Sigmoid colon (tissue), 7 donors: ENCODE results near the gene NKX6-2. TPM values are rescaled to one million over a fixed set of nuclear protein-coding genes. Genes with fewer than 3 reads are reported as not detected.

Source experiments
- DNase-seq: peaks from one replicate; pipeline ENCODE4 v3.0.0-alpha.2; 2019
- H3K27ac ChIP-seq, 4 donors: fragments of 200-600 bp; sonication (generic); one replicate each; pipeline ENCODE4 v1.5.1; 2016 to 2019; ENCODE audit warnings: mild to moderate bottlenecking in 1 of 4
- H3K27me3 ChIP-seq, 3 donors: fragments of 200-600 bp; sonication (generic); one replicate each; pipeline ENCODE4 v1.5.1; 2019; ENCODE audit warnings: mild to moderate bottlenecking in 1 of 3
- H3K36me3 ChIP-seq, 4 donors: fragments of 200-600 bp; sonication (generic); one replicate each; pipeline ENCODE4 v1.5.1; 2016 to 2019
- H3K4me1 ChIP-seq, 4 donors: fragments of 200-600 bp; sonication (generic); one replicate each; pipeline ENCODE4 v1.5.1; 2017 to 2019
- H3K4me3 ChIP-seq, 4 donors: fragments of 200-600 bp; sonication (generic); one replicate each; pipeline ENCODE4 v1.5.1; 2017 to 2019; ENCODE audit warnings: mild to moderate bottlenecking in 2 of 4, moderate library complexity in 1 of 4
- H3K9me3 ChIP-seq, 4 donors: fragments of 200-600 bp in 3 of 4; sonication (generic) in 3 of 4; one replicate each; pipeline versions ENCODE4 v1.5.1 to v1.6.1; 2013 to 2019
- EP300 ChIP-seq, 4 donors: sonication (generic); formaldehyde crosslinking; IDR thresholded peaks; one replicate each; pipeline ENCODE4 v1.6.1; 2017; ENCODE audit warnings: antibody characterized with exemption in 4 of 4
- POLR2A ChIP-seq, 2 donors: fragments of 450-650 bp; IDR thresholded peaks; one replicate each; pipeline ENCODE4 v1.6.1; 2016; ENCODE audit warnings: antibody characterized with exemption in 2 of 2, mild to moderate bottlenecking in 2 of 2, moderate library complexity in 2 of 2
- POLR2AphosphoS5 ChIP-seq, 4 donors: sonication (generic); formaldehyde crosslinking; IDR thresholded peaks; one replicate each; pipeline ENCODE4 v1.6.1; 2017; ENCODE audit warnings: antibody characterized with exemption in 4 of 4
- WGBS, 2 donors: extraction: QIAGEN DNeasy Blood & Tissue Kit; methylation state at CpG; one replicate each; pipeline ENCODE4 v1.1.7; 2013; 5-methylcytosine and 5-hydroxymethylcytosine counted together
- intact Hi-C: fragments of 100-400 bp; cut with DNase I; formaldehyde crosslinking; loops from one replicate; pipeline ENCODE4 v1.15.1; 2023
- polyA plus RNA-seq, 3 donors: library from polyadenylated mRNA; stranded (reverse); fragments of 200-250 nt; gene quantifications; one replicate each; pipeline ENCODE4 v1.2.3, GENCODE V29; 2013
- total RNA-seq, 4 donors: library from RNA; depleted of rRNA; stranded (reverse); fragments of >200 nt; gene quantifications; one replicate each; pipeline ENCODE4 v1.1.0, GENCODE V29; 2016
- TF ChIP-seq, protein P1 (sequence below), 4 experiments: fragments of 450-650 bp in 3 of 4; fragments of 200-600 bp in 1 of 4; IDR thresholded peaks; one replicate each; pipeline ENCODE4 v1.5.1; 2016 to 2019; ENCODE audit warnings: antibody characterized with exemption in 4 of 4, mild to moderate bottlenecking in 3 of 4, moderate library complexity in 2 of 4
- donor health status: healthy with polysubstance abuse.
- donor health status: Bipolar disorder and iron deficiency.
- donor health status: healthy.

NKX6-2 gene
- total and polyA plus RNA-seq, 7 donors: 0.01 to 0.60 TPM; not detected in 5

DNA sequence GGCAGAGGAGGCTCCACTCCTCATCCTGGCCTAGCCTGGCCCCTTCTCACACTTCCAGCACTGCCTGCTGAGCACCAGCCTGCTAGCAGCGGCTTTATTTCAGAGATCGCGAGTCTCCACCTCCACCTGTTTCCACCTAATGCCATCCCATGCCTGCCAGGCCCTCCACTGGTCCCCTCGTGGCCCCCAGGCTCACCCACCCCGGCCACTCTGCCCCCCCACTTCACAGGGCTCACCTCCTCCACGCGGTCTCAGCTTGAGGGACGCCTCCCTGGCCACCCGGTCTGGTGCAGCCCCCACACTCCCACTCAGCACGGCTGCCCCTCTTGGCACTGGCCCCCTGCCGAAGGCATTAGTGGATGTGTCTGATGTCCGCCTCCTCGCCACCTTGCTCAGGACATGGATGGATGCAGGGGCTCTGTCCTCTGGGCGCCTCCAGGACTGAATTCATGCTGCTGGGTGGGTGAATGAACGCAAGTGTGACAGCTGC, 3.8 kb upstream of the NKX6-2 start:
- intact Hi-C loops: loop anchor here (10.0 kb wide), 1 partner anchor 335 kb away; no protein-coding TSS in a partner anchor
- TF ChIP-seq EP300 (IDR thresholded peaks at IDR 0.05): no peak
- TF ChIP-seq, protein P1, sequence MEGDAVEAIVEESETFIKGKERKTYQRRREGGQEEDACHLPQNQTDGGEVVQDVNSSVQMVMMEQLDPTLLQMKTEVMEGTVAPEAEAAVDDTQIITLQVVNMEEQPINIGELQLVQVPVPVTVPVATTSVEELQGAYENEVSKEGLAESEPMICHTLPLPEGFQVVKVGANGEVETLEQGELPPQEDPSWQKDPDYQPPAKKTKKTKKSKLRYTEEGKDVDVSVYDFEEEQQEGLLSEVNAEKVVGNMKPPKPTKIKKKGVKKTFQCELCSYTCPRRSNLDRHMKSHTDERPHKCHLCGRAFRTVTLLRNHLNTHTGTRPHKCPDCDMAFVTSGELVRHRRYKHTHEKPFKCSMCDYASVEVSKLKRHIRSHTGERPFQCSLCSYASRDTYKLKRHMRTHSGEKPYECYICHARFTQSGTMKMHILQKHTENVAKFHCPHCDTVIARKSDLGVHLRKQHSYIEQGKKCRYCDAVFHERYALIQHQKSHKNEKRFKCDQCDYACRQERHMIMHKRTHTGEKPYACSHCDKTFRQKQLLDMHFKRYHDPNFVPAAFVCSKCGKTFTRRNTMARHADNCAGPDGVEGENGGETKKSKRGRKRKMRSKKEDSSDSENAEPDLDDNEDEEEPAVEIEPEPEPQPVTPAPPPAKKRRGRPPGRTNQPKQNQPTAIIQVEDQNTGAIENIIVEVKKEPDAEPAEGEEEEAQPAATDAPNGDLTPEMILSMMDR (IDR thresholded peaks at IDR 0.05): no peak
- TF ChIP-seq POLR2AphosphoS5 (IDR thresholded peaks at IDR 0.05): no peak
- no peak for TF ChIP-seq POLR2A (IDR thresholded peaks at IDR 0.05)
- Histone ChIP-seq H3K4me3 (no peak overlapping the region), H3K4me1 (peaks cover 0 to 39% (median 36%) of the 10 kb centered on the region in 4 donors), H3K27me3 (peaks cover 44 to 58% (median 50%) of the 10 kb centered on the region in 3 donors), H3K36me3 (no peaks in the 10 kb centered on the region), H3K27ac (no peak overlapping the region), H3K9me3 (no peaks in the 10 kb centered on the region)
- no peak for DNase-seq
- WGBS, 2 donors: 69 to 75% methylated on average over 15 of the region's 15 CpGs

GRCh38 chr10:132788831-132789219, 2.9 kb upstream of the NKX6-2 start:
- H3K27me3 ChIP-seq: peaks cover 53 to 64% (median 59%) of the 10 kb centered on the region in 3 donors
- intact Hi-C loops: loop anchor here (10.0 kb wide), 1 partner anchor 334 kb away; no protein-coding TSS in a partner anchor

DNA sequence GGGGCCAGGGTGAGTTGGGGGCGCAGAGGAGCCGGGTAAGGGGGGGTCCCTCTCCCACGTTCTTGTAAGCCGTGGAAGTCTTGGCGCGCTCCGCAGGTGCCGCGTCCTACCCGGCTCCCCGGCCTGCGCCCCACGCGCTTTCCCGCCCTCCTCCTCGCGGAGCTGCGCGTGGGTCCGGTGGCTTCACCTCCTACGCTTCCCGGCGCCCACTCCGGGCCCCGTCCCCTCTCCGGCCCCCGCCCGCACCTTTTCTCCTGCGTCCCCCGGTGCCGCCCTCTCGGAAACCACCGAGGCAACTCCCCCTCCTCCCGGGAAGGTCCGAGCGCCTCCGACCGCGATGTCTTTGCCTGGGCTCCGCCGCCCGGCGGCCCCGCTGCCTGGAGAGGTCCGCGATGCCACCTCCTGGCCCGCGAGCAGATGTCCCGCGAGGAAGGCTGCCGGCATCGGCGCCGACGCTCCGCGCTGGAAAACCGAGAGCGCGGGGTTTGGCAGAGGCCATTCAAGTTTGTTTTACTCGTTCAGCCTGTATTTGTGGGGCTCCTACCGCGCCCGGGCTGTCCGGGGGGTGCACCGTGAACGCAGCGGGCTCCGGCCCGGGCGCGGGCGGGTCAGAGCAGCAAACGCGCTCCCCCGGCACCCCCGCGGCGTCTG, 2.4 kb upstream of the NKX6-2 start:
- Histone ChIP-seq H3K36me3 (peaks cover 0 to 7% (median 0%) of the 10 kb centered on the region in 4 donors), H3K27ac (no peak overlapping the region), H3K4me3 (peak overlapping the region in 2 of 4 donors; percentile 5 to 21), H3K9me3 (no peaks in the 10 kb centered on the region), H3K4me1 (peaks cover 0 to 44% (median 40%) of the 10 kb centered on the region in 4 donors), H3K27me3 (peaks cover 54 to 64% (median 62%) of the 10 kb centered on the region in 3 donors)
- TF ChIP-seq POLR2AphosphoS5 (IDR thresholded peaks at IDR 0.05): no peak
- no peak for TF ChIP-seq POLR2A (IDR thresholded peaks at IDR 0.05)
- TF ChIP-seq, protein P1 (IDR thresholded peaks at IDR 0.05): peak in 1 of 4 experiments; percentile 14
- 2 to 4% methylated on average over 79 of the region's 79 CpGs for WGBS, 2 donors
- no peak for DNase-seq
- intact Hi-C loops: loop anchor here (10.0 kb wide), 1 partner anchor 334 kb away; no protein-coding TSS in a partner anchor

More at GRCh38 chr10:132788831-132789219, 2.9 kb upstream of the NKX6-2 start:
- WGBS, 2 donors: 5 to 6% methylated on average over 30 of the region's 30 CpGs
- no peak for DNase-seq
- no peaks in the 10 kb centered on the region for H3K9me3 ChIP-seq
- TF ChIP-seq POLR2AphosphoS5 (IDR thresholded peaks at IDR 0.05): no peak
- no peak for TF ChIP-seq EP300 (IDR thresholded peaks at IDR 0.05)
- TF ChIP-seq, protein P1 (IDR thresholded peaks at IDR 0.05): no peak
- TF ChIP-seq POLR2A (IDR thresholded peaks at IDR 0.05): no peak
- H3K36me3 ChIP-seq: peaks cover 0 to 2% (median 0%) of the 10 kb centered on the region in 4 donors
- no peak overlapping the region for H3K27ac ChIP-seq
- H3K4me1 ChIP-seq: peaks cover 0 to 44% (median 40%) of the 10 kb centered on the region in 4 donors
- H3K4me3 ChIP-seq: no peak overlapping the region

DNA sequence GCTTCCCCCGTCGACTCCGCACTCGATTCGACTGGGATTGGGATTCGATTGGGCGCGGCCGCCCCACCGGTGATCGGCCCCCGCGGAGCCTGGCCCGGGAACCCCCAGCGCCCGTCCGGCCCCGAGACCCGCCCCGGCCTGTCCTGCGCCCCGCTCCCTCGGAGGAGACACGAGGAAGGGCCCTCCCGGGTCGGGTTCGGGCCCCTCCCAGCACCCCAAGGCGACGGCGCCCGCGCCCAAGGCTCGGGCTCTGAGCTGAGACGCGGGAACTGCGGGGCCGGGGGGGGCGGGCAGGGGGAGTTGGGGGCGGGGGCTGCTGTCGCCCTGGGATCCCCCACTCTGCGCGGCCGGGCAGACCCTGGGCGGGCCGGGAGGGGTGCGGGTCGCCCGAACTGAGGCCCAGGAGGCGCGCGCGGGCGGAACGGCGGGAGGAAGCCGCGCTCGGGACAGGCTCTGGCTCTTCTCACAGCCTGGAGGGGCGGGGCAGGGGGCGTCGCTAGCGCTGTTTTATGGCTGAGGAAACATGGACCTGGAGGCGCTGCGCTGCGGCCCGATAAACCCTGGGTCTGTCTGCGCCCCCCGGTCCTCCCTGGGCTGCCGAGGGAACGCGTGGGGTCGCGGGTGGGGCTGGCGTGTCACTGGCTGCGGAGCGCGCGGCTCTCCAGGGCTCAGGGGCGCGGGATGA, 1.7 kb upstream of the NKX6-2 start:
- Histone ChIP-seq H3K4me1 (peaks cover 0 to 44% (median 40%) of the 10 kb centered on the region in 4 donors), H3K4me3 (peak overlapping the region in 2 of 4 donors; percentile 5 to 21), H3K27me3 (peaks cover 54 to 70% (median 62%) of the 10 kb centered on the region in 3 donors), H3K27ac (no peak overlapping the region), H3K36me3 (peaks cover 0 to 14% (median 2%) of the 10 kb centered on the region in 4 donors), H3K9me3 (no peaks in the 10 kb centered on the region)
- DNase-seq: no peak
- 1 to 4% methylated on average over 80 of the region's 80 CpGs for WGBS, 2 donors
- intact Hi-C loops: loop anchor here (10.0 kb wide), 1 partner anchor 333 kb away; no protein-coding TSS in a partner anchor
- TF ChIP-seq POLR2A (IDR thresholded peaks at IDR 0.05) (no peak), POLR2AphosphoS5 (IDR thresholded peaks at IDR 0.05) (no peak), EP300 (IDR thresholded peaks at IDR 0.05) (no peak)
- TF ChIP-seq, protein P1 (IDR thresholded peaks at IDR 0.05): no peak
